Left renal cortex interstitium (tissue), 4 donors: Measurements from ENCODE around the gene SLC9A3. TPM values are rescaled to one million over a fixed set of nuclear protein-coding genes. Genes with fewer than 3 reads are reported as not detected.

Experiments
- DNase-seq, 4 donors: peaks; one replicate each; pipeline ENCODE4 v3.0.0-alpha.2; 2013; ENCODE audit warnings: low read depth in 4 of 4, low spot score in 2 of 4, missing footprints in 1 of 4
- polyA plus RNA-seq, 4 donors: library from polyadenylated mRNA; unstranded; fragments of 120-200 nt; gene quantifications; one replicate each; pipeline ENCODE4 v1.2.1, GENCODE V29; 2013; ENCODE audit not compliant: insufficient read length in 4 of 4

SLC9A3 gene
- polyA plus RNA-seq, 4 donors: 39.7 to 60.5 (median 52.2) TPM

GRCh38 chr5:464843-465590, 59.2 kb downstream of the SLC9A3 start:
- DNase-seq: no peak

GRCh38 chr5:464446-464842, 59.8 kb downstream of the SLC9A3 start:
- no peak for DNase-seq

DNA sequence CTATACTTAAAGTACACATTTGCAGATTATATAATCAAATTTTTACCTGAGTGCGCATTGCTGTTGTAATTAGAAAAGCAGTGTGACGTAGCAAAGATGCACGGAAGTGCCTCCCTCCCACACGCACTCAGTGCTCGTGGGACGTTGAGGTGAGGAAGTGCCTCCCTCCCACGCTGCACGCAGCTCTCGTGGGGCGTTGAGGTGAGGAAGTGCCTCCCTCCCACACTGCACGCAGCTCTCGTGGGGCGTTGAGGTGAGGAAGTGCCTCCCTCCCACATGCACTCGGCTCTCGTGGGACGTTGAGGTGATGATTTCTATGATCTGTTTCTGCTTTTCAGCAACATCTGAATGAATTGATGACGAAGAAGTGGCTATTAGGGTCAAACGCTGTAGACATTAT, 60.3 kb downstream of the SLC9A3 start:
- DNase-seq: no peak

DNA sequence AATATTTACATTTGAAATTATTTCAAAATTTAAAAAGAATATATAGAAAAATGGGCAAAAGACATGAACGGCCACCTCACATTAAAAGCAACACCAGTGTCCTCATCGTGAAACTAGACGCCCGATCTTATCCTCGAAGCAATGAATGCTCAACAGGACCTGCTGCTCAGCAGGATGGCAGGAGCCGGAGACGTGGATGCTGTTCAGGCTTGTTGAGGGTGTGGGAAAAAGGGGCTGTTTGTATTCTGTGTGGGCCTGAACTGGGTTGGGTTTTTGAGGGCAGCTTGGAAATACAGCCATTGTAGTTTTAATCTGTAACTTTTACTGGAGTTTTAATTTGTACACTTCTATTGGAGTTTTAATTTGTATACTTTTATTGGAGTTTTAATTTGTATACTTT, 60.9 kb downstream of the SLC9A3 start:
- DNase-seq: no peak

- no peak for DNase-seq
Measured at GRCh38 chr5:462051-462481, 62.2 kb downstream of the SLC9A3 start.

DNA sequence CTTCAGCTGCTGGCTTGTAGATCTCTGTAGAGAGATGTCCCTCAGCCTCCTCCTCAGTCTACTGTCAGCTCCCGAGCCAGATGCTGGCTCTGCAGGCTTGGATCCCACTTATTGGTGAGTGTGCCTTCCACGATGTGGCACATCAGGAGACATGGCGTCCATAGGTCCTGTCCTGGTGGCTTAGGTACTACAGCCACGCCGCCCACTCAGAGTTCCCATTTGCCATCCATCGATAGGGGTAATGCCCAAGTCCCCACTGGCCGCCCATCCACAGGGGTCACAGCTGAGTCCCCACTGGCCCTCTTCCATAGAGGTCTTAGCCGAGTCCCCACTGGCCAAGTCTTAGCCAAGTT, 64.0 kb downstream of the SLC9A3 start:
- no peak for DNase-seq

GRCh38 chr5:459562-460272, 64.5 kb downstream of the SLC9A3 start:
- DNase-seq: no peak

GRCh38 chr5:458547-459353, 65.5 kb downstream of the SLC9A3 start:
- no peak for DNase-seq

DNA sequence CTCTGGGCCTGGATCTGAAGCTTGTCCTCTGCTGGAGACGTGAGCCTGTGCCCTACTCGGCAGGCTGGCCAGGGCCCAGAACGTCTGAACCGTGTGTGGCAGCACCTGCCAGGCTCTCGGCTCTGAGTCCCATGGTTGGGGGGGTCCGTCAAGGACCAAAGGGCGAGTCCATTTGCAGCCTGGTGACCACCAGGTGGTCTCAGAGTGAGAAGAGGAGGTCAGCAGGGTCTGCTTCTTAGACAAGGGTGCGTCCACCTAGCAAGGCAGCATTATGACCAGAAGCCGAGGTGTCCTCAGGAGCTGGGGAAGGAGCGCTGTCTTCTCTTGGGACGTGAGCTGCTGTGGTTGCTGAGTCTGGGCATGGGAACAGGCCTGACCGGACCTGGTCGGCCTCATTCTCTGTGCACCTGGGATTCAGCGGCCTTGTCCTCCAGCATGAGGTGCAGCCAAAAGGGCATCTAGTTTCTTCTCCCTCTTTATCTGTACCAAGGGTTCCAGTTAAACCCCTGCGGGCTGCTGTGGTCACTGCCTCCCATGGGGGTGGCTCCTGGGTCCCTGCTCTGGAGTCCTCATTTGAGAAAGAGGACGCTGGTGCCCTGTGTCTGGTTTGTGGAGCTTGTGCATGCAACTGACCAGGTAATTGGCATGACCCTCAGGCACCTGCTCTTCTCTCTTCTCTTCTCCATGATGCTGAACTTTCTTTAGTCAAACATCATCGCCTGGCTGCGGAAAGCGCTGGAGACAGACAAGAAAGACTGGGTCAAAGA, 66.9 kb downstream of the SLC9A3 start:
- DNase-seq: no peak

DNA sequence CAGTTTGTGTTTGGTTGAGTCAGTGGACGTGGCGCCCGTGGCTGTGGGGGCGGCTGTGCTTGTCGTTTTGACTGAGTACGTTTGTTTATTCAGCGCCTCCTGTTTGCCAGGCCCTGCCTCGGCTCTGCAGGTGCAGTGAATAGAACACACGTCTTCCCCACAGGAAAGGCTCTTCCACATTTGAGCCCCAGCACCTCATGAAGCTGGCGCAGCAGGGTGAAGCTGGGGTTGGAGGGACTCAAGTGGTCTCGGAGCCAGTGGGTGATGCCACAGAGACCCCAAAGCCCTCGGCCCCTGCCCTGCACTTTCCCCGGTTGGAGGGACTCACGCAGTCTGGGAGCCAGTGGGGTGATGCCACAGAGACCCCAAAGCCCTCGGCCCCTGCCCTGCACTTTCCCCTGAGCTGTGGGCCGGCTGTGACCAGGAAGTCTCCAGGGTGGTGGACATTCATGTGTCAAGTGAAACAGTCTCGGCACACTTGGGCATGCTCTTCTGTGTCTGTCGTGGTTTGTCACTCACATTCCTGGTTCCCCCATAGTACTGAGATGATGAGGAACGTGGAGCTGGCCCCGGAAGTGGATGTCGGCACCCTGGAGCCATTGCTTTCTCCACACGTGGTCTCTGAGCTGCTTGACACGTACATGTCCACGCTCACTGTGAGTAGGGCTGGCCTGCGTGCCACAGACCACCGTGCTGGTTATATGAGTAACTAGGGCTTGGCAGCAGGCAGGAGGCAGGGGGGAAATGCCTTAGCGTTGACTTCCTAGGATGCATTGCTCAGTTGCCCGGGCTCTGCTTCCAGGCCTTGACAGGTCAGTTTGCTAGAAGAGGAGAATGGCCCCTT, 67.7 kb downstream of the SLC9A3 start:
- no peak for DNase-seq

DNA sequence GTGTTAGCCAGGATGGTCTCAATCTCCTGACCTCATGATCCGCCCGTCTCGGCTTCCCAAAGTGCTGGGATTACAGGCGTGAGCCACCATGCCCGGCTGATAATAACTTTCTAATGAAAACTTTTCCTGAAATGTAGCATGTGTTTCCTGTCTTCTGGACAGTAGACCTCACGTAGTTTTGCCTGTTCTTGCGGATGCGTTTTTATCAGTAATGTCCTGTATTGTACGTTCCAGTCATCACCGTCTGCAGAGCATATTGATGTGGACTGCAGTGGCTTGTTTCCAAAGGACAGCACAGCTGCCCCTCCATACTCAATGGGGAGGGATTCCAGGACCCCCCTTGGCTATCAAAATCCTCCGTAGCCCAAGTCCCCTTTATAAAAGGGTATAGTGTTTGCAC, 68.4 kb downstream of the SLC9A3 start:
- DNase-seq: no peak

GRCh38 chr5:454936-455335, 69.3 kb downstream of the SLC9A3 start:
- DNase-seq: no peak

GRCh38 chr5:453725-454481, 70.3 kb downstream of the SLC9A3 start:
- no peak for DNase-seq

DNA sequence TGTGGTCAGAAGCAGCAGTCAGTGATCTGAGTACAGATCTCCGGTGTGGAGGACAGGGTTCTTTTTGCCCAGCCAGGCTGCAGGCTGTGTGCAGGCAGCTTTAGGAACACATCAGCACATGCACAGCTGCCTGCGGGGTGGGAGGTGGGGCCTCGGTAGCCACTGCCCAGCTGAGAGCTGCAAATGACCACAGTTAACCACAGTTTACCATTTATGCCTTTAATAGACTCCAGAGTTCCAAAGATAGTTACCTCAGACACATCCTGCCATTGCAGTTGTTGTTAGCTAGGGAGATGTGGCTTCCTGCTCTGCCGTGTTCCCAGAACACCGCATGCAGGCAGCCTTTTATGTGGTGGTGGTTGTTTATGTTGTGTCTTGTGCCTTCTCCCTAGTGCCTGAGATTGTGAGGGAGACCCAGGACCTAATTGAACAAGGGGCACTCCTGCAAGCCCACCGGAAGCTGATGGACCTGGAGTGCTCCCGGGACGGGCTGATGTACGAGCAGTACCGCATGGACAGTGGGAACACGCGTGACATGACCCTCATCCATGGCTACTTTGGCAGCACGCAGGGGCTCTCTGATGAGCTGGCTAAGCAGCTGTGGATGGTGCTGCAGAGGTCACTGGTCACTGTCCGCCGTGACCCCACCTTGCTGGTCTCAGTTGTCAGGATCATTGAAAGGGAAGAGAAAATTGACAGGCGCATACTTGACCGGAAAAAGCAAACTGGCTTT, 71.1 kb downstream of the SLC9A3 start:
- DNase-seq: no peak

DNA sequence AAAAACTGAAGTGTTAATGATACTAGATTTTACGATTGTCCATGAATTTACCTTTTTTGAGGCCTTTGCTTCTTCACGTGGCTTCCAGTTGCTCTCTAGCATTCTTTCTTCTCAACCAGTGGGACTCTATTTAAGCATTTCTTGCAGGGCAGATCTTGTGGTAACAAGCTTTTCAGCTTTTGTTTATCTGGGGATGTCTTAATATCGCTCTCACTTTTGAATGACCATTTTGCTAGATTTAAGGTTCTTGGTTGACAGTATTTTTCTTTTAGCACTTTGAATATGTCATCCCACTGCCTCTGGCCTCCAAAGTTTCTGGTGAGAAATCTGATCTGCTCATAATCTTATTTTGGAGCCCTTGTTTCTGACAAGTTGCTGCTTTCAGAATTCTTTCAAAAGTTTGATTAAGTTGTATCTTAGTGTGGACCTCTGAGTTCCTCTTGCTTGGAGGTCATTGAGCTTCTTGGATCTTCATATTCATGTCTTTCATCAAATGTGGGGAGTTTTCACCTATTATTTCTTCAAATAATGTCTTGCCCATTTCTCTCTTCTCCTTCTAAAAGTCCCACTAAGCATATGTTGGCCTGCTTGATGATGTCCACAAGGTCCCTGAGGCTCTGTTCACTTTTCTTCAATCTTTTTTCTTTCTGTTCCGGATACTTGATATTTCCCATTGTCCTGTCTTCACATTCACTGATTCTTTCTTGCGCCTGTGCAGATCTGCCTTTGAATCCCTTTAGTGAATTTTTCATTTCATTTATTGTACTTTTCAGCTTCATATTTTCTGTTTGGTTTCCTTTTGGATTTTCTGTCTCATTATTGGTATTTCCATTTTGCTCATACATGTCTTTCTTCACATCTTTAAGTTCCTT, 72.4 kb downstream of the SLC9A3 start:
- DNase-seq: no peak

DNA sequence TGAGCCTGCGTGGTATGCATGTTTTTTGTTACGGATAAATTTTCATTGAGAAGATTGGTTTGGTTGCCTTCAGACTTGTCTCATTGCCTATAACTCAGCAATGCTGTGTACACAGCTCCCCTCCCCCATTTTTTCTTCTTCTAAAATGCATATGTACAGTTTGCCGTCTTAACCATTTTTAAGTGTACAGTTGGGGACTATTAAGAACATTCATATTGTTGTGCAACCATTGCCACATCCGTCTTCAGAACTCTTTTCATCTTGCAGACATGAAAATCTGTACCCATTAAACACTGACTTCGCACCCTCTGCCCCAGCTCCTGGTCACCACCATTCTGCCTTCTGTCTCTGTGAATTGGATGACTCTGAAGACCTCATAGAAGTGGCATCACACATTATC, 75.1 kb downstream of the SLC9A3 start:
- no peak for DNase-seq

DNA sequence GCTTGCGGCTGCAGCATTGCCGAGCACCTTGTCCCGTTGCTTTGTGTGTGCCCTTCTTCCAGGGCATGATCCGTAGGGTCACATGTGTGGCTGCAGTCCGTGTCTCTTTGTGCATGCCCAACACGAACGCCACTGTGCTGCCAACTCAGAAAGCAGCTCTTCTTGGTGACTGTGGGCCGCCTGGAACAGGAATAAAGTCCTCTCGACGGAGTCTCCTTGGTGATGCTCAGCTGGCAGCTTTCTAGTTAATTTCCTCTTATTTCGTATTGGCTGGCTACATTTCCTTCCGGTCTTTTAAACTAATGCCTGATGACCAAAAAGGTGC, 75.5 kb downstream of the SLC9A3 start:
- no peak for DNase-seq
